Caco-2 (cell line): ENCODE measurements around the gene LHX6. TPM values are rescaled to one million over a fixed set of nuclear protein-coding genes. Genes with fewer than 3 reads are reported as not detected.

Source experiments
- BruUV-seq: library from RNA; stranded (reverse); fragments of 400-500 nt; replicated peaks from 2 replicates; lab custom pipeline; 2021; lab: Mats Ljungman, UMichigan
- CTCF ChIA-PET: fragments of 300-600 bp; sonication (Branson Sonifier 250); formaldehyde crosslinking; loops from one replicate; lab custom pipeline; 2022; ENCODE audit warnings: antibody characterized with exemption; lab: Charles Lee
- POLR2A ChIA-PET: fragments of 300-600 bp; sonication (Branson Sonifier 250); formaldehyde crosslinking; loops from one replicate; lab custom pipeline; 2022; ENCODE audit warnings: antibody characterized with exemption; lab: Charles Lee
- DNase-seq, 2 experiments: peaks; one replicate each; pipeline versions ENCODE4 v3.0.0 to v3.0.0-alpha.2; 2020 to 2022
- H3K27me3 ChIP-seq: replicated peaks from 2 replicates; pipeline ENCODE4 v1.6.0; 2011; ENCODE audit warnings: low read length; ENCODE audit not compliant: control insufficient read depth, insufficient read depth
- H3K36me3 ChIP-seq: 2 replicates; pipeline ENCODE4 v1.5.1; 2011; ENCODE audit warnings: low read length; ENCODE audit not compliant: control insufficient read depth, insufficient read depth
- H3K4me1 ChIP-seq: fragments of 250-450 bp; sonication (Bioruptor Pico); 2 replicates; pipeline ENCODE4 v1.5.1; 2020; ENCODE audit warnings: mild to moderate bottlenecking
- H3K4me3 ChIP-seq: 2 replicates; pipeline ENCODE4 v1.5.1; 2011; ENCODE audit warnings: low read depth, mild to moderate bottlenecking, control low read depth, low read length
- H3K9me3 ChIP-seq: fragments of 250-450 bp; sonication (Bioruptor Pico); 2 replicates; pipeline ENCODE4 v1.5.1; 2020; ENCODE audit warnings: mild to moderate bottlenecking, moderate library complexity
- H3K27ac Mint-ChIP-seq: one replicate; pipeline ENCODE4 v1.8.0; 2022; ENCODE audit warnings: mixed read lengths; ENCODE audit not compliant: unreplicated experiment
- H3K27me3 Mint-ChIP-seq: one replicate; pipeline ENCODE4 v1.8.0; 2022; ENCODE audit warnings: mixed read lengths; ENCODE audit not compliant: insufficient read depth, unreplicated experiment
- H3K36me3 Mint-ChIP-seq: one replicate; pipeline ENCODE4 v1.8.0; 2022; ENCODE audit warnings: mild to moderate bottlenecking, mixed read lengths; ENCODE audit not compliant: insufficient read depth, unreplicated experiment
- H3K4me1 Mint-ChIP-seq: one replicate; pipeline ENCODE4 v1.8.0; 2022; ENCODE audit warnings: low read depth, mixed read lengths; ENCODE audit not compliant: unreplicated experiment
- H3K4me3 Mint-ChIP-seq: one replicate; pipeline ENCODE4 v1.8.0; 2022; ENCODE audit warnings: mild to moderate bottlenecking, moderate library complexity, mixed read lengths; ENCODE audit not compliant: unreplicated experiment
- H3K9me3 Mint-ChIP-seq: one replicate; pipeline ENCODE4 v1.8.0; 2022; ENCODE audit warnings: mixed read lengths; ENCODE audit not compliant: unreplicated experiment
- intact Hi-C: fragments of 100-400 bp; cut with micrococcal nuclease; formaldehyde crosslinking; loops from one replicate; pipeline ENCODE4 v1.10.0; 2022; ENCODE audit not compliant: unreplicated experiment
- total RNA-seq: library from RNA; stranded (reverse); gene quantifications from 2 replicates; pipeline ENCODE4 v1.2.3, GENCODE V29; 2022
- TF ChIP-seq, protein P1 (sequence below), 2 experiments: fragments of 200-600 bp in 1 of 2; IDR thresholded peaks; 1 replicate in 1 of 2; 2 replicates in 1 of 2; pipeline versions ENCODE4 v1.5.1 to v1.8.0; 2011 to 2022; ENCODE audit warnings: antibody characterized with exemption in 1 of 2, control low read depth in 1 of 2, inconsistent platforms in 1 of 2, low read depth in 1 of 2, low read length in 1 of 2, mild to moderate bottlenecking in 1 of 2, moderate library complexity in 1 of 2; ENCODE audit not compliant: insufficient read depth in 1 of 2, severe bottlenecking in 1 of 2, unreplicated experiment in 1 of 2

LHX6 gene
- total RNA-seq, 1 experiment from 2014 or later: 6.1 TPM

DNA sequence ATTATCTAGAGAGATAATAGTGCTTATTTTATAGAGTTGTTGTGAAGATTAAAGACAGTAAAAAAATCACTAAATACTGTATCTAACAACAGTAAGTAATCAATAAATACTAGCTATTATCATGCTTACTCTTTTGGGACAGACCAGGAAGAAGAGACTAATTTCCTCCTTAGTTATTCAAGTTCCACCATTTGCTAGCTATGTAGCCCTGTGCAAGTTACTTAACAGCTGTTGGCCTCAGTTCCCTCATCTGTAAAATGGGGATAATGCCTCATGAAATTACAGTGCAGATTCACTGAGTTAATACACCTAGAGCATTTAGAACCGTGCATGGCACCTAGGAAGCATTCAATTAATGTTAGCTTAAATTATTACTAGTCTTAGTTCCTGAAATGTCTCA, 33.3 kb upstream of the LHX6 start:
- H3K9me3 ChIP-seq: no peaks in the 10 kb centered on the region
- POLR2A ChIA-PET: no interaction called here
- TF ChIP-seq, protein P1, sequence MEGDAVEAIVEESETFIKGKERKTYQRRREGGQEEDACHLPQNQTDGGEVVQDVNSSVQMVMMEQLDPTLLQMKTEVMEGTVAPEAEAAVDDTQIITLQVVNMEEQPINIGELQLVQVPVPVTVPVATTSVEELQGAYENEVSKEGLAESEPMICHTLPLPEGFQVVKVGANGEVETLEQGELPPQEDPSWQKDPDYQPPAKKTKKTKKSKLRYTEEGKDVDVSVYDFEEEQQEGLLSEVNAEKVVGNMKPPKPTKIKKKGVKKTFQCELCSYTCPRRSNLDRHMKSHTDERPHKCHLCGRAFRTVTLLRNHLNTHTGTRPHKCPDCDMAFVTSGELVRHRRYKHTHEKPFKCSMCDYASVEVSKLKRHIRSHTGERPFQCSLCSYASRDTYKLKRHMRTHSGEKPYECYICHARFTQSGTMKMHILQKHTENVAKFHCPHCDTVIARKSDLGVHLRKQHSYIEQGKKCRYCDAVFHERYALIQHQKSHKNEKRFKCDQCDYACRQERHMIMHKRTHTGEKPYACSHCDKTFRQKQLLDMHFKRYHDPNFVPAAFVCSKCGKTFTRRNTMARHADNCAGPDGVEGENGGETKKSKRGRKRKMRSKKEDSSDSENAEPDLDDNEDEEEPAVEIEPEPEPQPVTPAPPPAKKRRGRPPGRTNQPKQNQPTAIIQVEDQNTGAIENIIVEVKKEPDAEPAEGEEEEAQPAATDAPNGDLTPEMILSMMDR (IDR thresholded peaks at IDR 0.05; ENCODE audit: insufficient read depth in 1 of 2, low read depth in 1 of 2, low read length in 1 of 2, severe bottlenecking in 1 of 2, unreplicated experiment in 1 of 2): no peak
- CTCF ChIA-PET: no interaction called here
- no peak for DNase-seq
- Mint-ChIP-seq H3K36me3 (peaks cover 29% of the 10 kb centered on the region), H3K27me3 (no peaks in the 10 kb centered on the region), H3K9me3 (no peaks in the 10 kb centered on the region), H3K27ac (no peak overlapping the region), H3K4me1 (peaks cover 28% of the 10 kb centered on the region), H3K4me3 (no peak overlapping the region)
- H3K27me3 ChIP-seq: no peaks in the 10 kb centered on the region
- no peaks in the 10 kb centered on the region; the same call in none of the 2 replicates for H3K36me3 ChIP-seq
- intact Hi-C loops: no loop called here
- no TSS peak for BruUV-seq
- H3K4me3 ChIP-seq: no peak overlapping the region
- 0 out of 2 replicates have a peak, but pooled peaks cover 3% of the 10 kb centered on the region for H3K4me1 ChIP-seq

DNA sequence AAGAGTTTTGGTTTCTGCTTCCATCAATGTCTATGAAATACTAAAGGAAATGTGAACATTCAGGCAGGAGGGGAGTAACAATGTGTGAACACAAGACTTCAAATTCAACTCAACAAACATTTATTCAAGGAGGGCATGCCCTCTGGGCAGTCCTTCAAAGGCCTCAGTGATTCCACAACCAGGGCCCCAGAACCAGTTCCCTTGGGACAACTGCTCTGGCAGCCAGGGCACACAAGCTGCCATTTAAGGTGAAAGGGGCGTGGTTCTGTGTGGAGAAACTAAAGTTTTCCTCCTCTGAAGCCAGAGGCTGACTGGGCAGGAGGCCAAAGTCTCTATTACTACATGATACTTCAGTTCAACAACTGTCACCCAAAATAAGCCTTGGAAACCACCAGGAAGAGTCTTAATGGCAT, 32.7 kb upstream of the LHX6 start:
- Histone ChIP-seq H3K4me3 (no peak overlapping the region), H3K4me1 (0 out of 2 replicates have a peak, but pooled peaks cover 3% of the 10 kb centered on the region), H3K27me3 (no peaks in the 10 kb centered on the region), H3K9me3 (no peaks in the 10 kb centered on the region), H3K36me3 (no peaks in the 10 kb centered on the region; the same call in none of the 2 replicates)
- CTCF ChIA-PET: no interaction called here
- BruUV-seq: no TSS peak
- Mint-ChIP-seq H3K27ac (no peak overlapping the region), H3K27me3 (no peaks in the 10 kb centered on the region), H3K9me3 (no peaks in the 10 kb centered on the region), H3K4me3 (no peak overlapping the region), H3K4me1 (peaks cover 28% of the 10 kb centered on the region), H3K36me3 (peaks cover 29% of the 10 kb centered on the region)
- TF ChIP-seq, protein P1 (IDR thresholded peaks at IDR 0.05; ENCODE audit: insufficient read depth in 1 of 2, low read depth in 1 of 2, low read length in 1 of 2, severe bottlenecking in 1 of 2, unreplicated experiment in 1 of 2): no peak
- POLR2A ChIA-PET: no interaction called here
- DNase-seq: peak; percentile 29 to 47
- intact Hi-C loops: no loop called here

DNA sequence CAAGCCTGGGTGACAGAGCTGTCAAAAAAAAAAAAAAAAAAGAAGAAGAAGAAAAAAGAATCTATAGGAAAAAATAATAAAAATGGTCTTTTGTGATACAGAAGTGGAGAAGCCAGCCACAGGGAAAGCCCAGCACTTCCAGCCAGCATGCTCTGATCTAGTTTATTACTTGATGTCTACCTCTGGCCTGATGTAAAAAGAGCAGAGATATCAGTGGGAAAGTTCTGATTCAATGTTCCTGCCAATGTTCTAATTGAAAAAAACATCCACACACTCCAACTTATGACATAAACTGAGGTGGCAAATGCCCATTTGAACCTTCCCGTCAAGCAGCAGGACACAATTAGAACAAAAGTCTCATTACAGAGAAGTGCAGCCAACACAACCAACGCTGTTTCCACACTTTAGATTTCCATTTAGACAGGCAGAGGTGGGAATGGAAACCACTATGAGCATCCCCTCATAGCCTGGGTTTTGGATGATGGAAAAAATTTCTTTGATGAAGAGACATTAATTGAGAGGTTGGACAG, 30.2 kb upstream of the LHX6 start:
- intact Hi-C loops: no loop called here
- H3K9me3 ChIP-seq: no peaks in the 10 kb centered on the region
- Mint-ChIP-seq H3K36me3 (peaks cover 13% of the 10 kb centered on the region), H3K4me1 (peaks cover 18% of the 10 kb centered on the region), H3K9me3 (no peaks in the 10 kb centered on the region), H3K27ac (no peak overlapping the region), H3K27me3 (no peaks in the 10 kb centered on the region), H3K4me3 (no peak overlapping the region)
- H3K4me3 ChIP-seq: no peak overlapping the region
- ChIA-PET CTCF (interaction anchor here (0.7 kb wide), 1 partner anchor 65 kb away, joined by 5 read pairs; no protein-coding TSS in a partner anchor), POLR2A (no interaction called here)
- BruUV-seq: no TSS peak
- TF ChIP-seq, protein P1 (IDR thresholded peaks at IDR 0.05; ENCODE audit: insufficient read depth in 1 of 2, low read depth in 1 of 2, low read length in 1 of 2, severe bottlenecking in 1 of 2, unreplicated experiment in 1 of 2): no peak
- no peaks in the 10 kb centered on the region for H3K4me1 ChIP-seq
- no peaks in the 10 kb centered on the region; the same call in none of the 2 replicates for H3K36me3 ChIP-seq
- no peaks in the 10 kb centered on the region for H3K27me3 ChIP-seq
- no peak for DNase-seq
